Effector memory CD4-positive, alpha-beta T cell (primary cell): ENCODE data around the gene TFCP2.

Source experiments
- DNase-seq, 3 donors: peaks; one replicate each; pipeline ENCODE4 v3.0.0-alpha.2; 2020
- H3K27ac ChIP-seq: 2 replicates; pipeline ENCODE4 v1.7.0; 2013; ENCODE audit warnings: mild to moderate bottlenecking, low read length, moderate library complexity; ENCODE audit not compliant: insufficient read depth, poor library complexity, severe bottlenecking
- H3K27me3 ChIP-seq: replicated peaks from 2 replicates; pipeline ENCODE4 v1.7.0; 2013; ENCODE audit warnings: mild to moderate bottlenecking, low read length; ENCODE audit not compliant: insufficient read depth, control insufficient read depth, poor library complexity, severe bottlenecking
- H3K36me3 ChIP-seq: 2 replicates; pipeline ENCODE4 v1.7.0; 2013; ENCODE audit warnings: mild to moderate bottlenecking, low read length, moderate library complexity; ENCODE audit not compliant: control insufficient read depth, insufficient read depth
- H3K4me1 ChIP-seq: 2 replicates; pipeline ENCODE4 v1.7.0; 2013; ENCODE audit warnings: low read length, mild to moderate bottlenecking; ENCODE audit not compliant: control insufficient read depth, insufficient read depth, poor library complexity, severe bottlenecking
- H3K4me3 ChIP-seq: 2 replicates; pipeline ENCODE4 v1.7.0; 2013; ENCODE audit warnings: low read length, low read depth, mild to moderate bottlenecking; ENCODE audit not compliant: insufficient read depth, poor library complexity, severe bottlenecking
- H3K9me3 ChIP-seq: 2 replicates; pipeline ENCODE4 v1.7.0; 2013; ENCODE audit warnings: mild to moderate bottlenecking, low read length, moderate library complexity; ENCODE audit not compliant: control insufficient read depth

The TFCP2 gene

GRCh38 chr12:51214895-51215294 is 42.0 kb upstream of the TFCP2 start:
- Histone ChIP-seq H3K9me3 (no peaks in the 10 kb centered on the region), H3K27ac (no peak overlapping the region), H3K4me1 (peaks cover 13% of the 10 kb centered on the region), H3K4me3 (no peak overlapping the region), H3K36me3 (no peaks in the 10 kb centered on the region), H3K27me3 (no peaks in the 10 kb centered on the region)
- DNase-seq, result no peak

GRCh38 chr12:51210690-51211395 is 37.9 kb upstream of the TFCP2 start:
- DNase-seq, result no peak
- Histone ChIP-seq H3K27ac (no peak overlapping the region), H3K9me3 (no peaks in the 10 kb centered on the region), H3K4me3 (no peak overlapping the region), H3K4me1 (no peaks in the 10 kb centered on the region), H3K36me3 (no peaks in the 10 kb centered on the region), H3K27me3 (no peaks in the 10 kb centered on the region)

GRCh38 chr12:51209259-51209658 is 36.3 kb upstream of the TFCP2 start:
- Histone ChIP-seq H3K36me3 (no peaks in the 10 kb centered on the region), H3K27ac (no peak overlapping the region), H3K4me1 (no peaks in the 10 kb centered on the region), H3K4me3 (no peak overlapping the region), H3K27me3 (no peaks in the 10 kb centered on the region), H3K9me3 (no peaks in the 10 kb centered on the region)
- no peak for DNase-seq

GRCh38 chr12:51208016-51208660 is 35.2 kb upstream of the TFCP2 start:
- no peak for DNase-seq
- Histone ChIP-seq H3K36me3 (no peaks in the 10 kb centered on the region), H3K27me3 (no peaks in the 10 kb centered on the region), H3K9me3 (no peaks in the 10 kb centered on the region), H3K4me1 (peaks cover 5% of the 10 kb centered on the region), H3K4me3 (no peak overlapping the region), H3K27ac (no peak overlapping the region)

GRCh38 chr12:51205350-51205749 is 32.4 kb upstream of the TFCP2 start:
- H3K27ac ChIP-seq, result no peak overlapping the region
- H3K4me1 ChIP-seq, result peaks cover 11% of the 10 kb centered on the region
- H3K9me3 ChIP-seq, result no peaks in the 10 kb centered on the region
- no peaks in the 10 kb centered on the region for H3K36me3 ChIP-seq
- no peak overlapping the region for H3K4me3 ChIP-seq
- H3K27me3 ChIP-seq, result no peaks in the 10 kb centered on the region
- DNase-seq, result no peak

- Histone ChIP-seq H3K36me3 (peaks cover 6% of the 10 kb centered on the region), H3K4me3 (no peak overlapping the region), H3K4me1 (peaks cover 11% of the 10 kb centered on the region), H3K9me3 (no peaks in the 10 kb centered on the region), H3K27me3 (no peaks in the 10 kb centered on the region), H3K27ac (peak overlapping the region; percentile 18)
- no peak for DNase-seq
These were observed 29.8 kb upstream of the TFCP2 start for GRCh38 chr12:51202718-51203117.

- peaks cover 11% of the 10 kb centered on the region for H3K4me1 ChIP-seq
- H3K27me3 ChIP-seq, result no peaks in the 10 kb centered on the region
- no peak for DNase-seq
- H3K27ac ChIP-seq, result no peak overlapping the region
- no peak overlapping the region for H3K4me3 ChIP-seq
- peaks cover 10% of the 10 kb centered on the region for H3K36me3 ChIP-seq
- no peaks in the 10 kb centered on the region for H3K9me3 ChIP-seq
These were observed 27.9 kb upstream of the TFCP2 start for GRCh38 chr12:51200806-51201205.

GRCh38 chr12:51200156-51200555 is 27.2 kb upstream of the TFCP2 start:
- H3K4me1 ChIP-seq, result peaks cover 11% of the 10 kb centered on the region
- no peak overlapping the region for H3K27ac ChIP-seq
- H3K9me3 ChIP-seq, result no peaks in the 10 kb centered on the region

GRCh38 chr12:51199366-51199945 is 26.5 kb upstream of the TFCP2 start:
- peaks cover 11% of the 10 kb centered on the region for H3K4me1 ChIP-seq
- peaks cover 10% of the 10 kb centered on the region for H3K36me3 ChIP-seq
- no peaks in the 10 kb centered on the region for H3K27me3 ChIP-seq
- H3K4me3 ChIP-seq, result no peak overlapping the region
- H3K27ac ChIP-seq, result no peak overlapping the region
- DNase-seq, result no peak
- no peaks in the 10 kb centered on the region for H3K9me3 ChIP-seq

More at GRCh38 chr12:51200156-51200555, 27.2 kb upstream of the TFCP2 start:
- no peak for DNase-seq
- Histone ChIP-seq H3K27me3 (no peaks in the 10 kb centered on the region), H3K36me3 (peaks cover 10% of the 10 kb centered on the region), H3K4me3 (no peak overlapping the region)
